GM19238 (cell line): Measurements from ENCODE around the gene RASEF.

ENCODE experiments used
- DNase-seq: peaks from one replicate; pipeline ENCODE4 v3.0.0; 2011; ENCODE audit warnings: low spot score; ENCODE audit not compliant: insufficient read length

RASEF gene

GRCh38 chr9:83056911-83057310, 6.0 kb downstream of the RASEF start:
- no peak for DNase-seq

GRCh38 chr9:83056174-83056573, 6.8 kb downstream of the RASEF start:
- no peak for DNase-seq

DNA sequence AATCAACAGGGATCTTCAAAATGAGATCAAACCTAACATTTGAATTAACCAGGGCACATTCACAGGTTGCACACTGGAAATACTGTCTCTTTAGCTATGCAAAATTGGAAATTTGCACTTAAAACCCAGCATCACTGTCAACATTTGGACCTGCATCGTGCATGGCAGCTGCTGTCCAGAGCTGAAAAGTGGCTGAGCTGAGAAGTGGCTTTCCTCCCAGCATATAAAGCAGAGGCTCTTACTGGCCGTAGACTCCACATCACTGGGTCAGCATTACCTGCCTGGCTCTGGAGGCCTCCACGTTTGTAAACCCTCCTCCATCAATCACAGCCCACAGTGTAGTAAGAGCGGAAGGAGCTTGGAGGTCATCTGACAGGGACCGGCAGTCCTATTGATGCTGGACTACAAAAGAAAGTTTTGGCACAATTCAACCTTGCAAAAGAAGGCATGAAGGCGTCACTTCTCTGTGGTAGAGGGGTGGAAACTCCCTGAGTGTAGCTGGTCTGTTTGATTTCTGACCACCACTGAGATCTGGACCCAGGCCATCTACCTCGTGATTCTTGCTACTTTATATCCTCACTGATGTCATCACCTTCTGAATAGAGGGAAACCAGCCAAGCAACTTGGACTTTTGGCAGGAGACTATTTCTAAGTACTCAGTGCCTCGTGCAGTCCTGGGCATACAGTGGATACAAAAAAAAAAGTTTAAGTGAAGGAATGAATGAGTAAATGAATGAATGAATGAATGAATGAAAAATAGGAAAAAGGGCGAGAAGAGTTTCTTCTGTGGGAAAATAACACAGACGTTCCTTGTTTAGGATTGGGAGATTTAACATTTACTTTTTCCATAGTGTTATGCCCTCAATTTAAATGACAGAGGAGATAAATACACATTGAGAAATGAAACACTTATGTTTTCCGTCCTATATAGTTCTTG, 14.8 kb downstream of the RASEF start:
- DNase-seq = no peak

DNA sequence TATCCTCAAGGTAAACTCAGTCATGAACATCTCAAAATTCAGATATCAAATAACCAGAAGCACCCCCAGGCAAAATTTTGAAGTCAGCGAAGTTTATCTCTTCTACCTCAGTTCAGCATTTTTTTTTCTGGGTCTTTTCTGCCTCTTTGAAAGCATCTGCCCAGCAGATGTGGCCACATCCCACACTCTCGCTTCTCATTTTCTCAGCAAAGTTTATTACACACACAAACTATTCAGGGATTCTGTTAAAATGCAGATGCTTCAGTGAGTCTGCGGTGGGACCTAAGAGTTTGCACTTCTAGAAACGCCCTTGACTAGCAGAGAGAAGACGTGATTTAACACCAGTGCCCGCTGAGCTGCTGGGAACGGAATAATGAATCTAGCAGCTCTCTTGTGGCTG, 19.3 kb downstream of the RASEF start:
- DNase-seq = no peak

DNA sequence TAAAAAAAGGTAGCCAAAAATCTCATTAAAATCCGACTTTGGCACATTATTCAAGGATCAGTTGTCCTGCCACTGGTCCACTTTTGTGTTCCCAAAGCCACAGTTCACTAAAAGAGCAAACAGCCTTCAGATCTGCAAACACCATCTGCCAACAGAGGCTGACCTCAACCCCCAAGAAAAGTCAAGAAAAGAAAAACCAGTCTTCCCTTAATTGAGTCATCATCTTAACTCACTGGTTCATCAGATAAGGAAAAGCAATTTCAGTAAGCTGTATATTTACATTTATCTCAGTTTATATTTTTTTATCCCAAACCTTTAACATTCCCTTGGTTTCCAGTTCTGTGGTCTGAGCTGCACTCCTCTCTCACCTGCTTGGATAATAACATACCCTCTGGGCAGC, 21.2 kb downstream of the RASEF start:
- DNase-seq = no peak

GRCh38 chr9:83039303-83039702, 23.6 kb downstream of the RASEF start:
- DNase-seq = no peak

DNA sequence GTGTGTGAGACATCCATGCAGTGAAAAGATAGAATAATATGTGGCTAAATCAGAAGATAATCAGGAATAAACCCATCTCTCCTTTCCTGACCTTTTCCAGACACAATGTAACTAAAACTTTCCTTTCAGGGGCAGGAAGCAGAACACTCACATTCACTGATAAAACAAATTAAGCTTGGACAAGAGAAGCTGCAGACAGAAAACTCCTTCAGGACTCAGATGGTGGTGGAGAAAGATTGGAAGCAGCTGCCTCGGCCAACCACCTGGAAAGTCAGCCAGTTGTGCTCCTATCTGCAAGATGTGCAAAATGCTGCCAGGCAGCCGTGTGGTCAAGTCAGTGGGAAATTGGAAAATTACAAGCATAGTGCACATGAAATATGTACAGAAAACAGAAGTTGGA, 26.9 kb downstream of the RASEF start:
- no peak for DNase-seq

GRCh38 chr9:83035143-83035542, 27.8 kb downstream of the RASEF start:
- DNase-seq = no peak

GRCh38 chr9:83034587-83034986, 28.4 kb downstream of the RASEF start:
- no peak for DNase-seq

DNA sequence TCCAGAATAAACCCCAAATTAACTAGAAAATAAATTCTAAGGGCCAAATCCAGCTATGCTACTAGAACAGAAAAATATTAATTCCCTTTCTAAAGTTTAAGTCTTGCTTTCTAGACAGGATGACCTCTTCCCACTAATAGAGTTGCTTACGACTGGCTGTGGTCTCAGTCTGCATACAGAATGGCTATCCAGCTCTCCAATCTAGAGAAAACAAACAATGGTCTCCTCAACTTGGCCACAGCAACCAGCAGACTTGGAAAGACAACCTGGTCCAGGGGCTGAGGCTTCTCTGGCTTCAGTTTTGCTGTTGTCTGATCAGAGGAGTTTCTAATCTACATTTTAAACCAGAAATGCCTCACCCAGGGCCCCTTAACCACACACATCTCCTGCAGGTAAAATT, 28.9 kb downstream of the RASEF start:
- no peak for DNase-seq

- DNase-seq = no peak
Observed at GRCh38 chr9:83032065-83032625, 30.8 kb downstream of the RASEF start.

GRCh38 chr9:83030391-83031107, 32.4 kb downstream of the RASEF start:
- no peak for DNase-seq

DNA sequence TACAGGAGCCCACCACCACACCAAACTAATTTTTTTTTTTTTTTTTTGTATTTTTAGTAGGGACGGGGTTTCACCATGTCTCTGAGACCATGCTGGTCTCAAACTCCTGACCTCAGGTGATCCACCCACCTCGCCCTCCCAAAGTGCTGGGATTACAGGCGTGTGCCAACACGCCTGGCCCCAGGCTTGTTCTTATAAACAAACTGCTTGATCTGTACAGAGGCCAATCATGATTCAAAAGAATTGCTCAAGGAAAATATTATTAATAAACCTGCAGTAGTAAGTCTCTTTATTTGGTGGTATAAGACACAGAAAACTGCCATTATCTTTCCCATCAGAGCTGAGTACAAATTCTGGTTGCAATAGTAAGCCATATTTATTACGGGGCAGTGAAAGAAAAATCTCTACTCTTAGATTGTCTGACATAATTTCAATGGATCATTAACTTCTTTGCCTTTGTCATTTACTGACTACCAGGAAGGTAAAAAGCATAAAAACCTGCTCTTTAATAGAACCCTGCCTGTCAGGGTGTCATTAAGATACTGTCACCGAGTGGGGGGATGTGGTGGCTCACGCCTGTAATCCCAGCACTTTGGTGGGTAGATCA, 33.3 kb downstream of the RASEF start:
- no peak for DNase-seq

DNA sequence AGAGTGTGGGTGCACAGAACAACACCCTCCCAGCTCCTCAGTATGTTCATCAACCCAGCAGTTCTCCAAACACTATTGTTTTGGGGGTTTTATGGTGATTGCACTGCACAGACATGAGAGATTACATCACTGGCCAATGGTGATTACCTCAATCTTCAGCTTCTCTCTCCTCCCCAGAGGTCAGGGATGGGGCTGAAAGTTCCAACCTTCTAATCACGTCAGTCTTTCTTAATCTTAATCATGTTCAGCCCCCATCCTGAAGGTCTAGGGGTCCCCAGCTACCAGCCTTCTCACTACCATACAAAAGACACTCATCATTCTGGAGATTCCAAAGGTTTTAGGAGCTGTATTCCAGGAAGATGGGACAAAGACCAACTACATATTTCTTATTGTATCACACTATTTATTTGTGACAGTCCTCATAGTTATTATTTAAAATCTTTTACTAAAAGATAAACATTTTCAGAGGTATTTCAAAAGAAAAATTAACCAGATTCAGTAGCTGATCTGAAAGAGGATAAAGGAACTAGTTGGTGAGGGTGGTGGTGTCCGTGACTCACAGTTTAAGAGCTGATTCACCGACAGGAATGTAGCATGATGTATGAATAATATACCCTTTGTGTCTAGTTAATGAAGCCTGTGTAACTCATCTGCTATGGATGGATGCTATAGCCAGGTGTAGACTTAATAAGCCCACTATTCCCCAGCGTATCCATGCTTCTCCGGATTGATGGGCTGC, 35.6 kb downstream of the RASEF start:
- no peak for DNase-seq

- no peak for DNase-seq
Observed at GRCh38 chr9:83024506-83025125, 38.3 kb downstream of the RASEF start.

DNA sequence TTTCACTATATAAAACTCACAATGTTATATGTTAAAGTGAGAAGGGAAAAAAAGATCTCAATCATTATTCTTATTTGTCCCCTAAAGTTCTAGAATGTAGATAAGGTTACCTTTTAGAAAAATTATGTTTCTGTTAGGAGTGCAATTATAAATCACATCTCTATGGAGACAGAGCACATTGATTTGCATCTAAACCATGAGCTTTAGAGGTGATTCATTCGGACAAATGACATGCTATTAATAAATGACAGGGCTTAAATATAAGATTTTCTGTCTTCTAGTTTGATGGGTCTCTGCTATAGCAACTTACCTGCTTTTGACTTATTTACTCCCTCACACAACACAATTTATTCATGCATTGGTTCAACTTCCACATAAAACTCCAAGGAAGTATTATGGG, 39.8 kb downstream of the RASEF start:
- DNase-seq = no peak

DNA sequence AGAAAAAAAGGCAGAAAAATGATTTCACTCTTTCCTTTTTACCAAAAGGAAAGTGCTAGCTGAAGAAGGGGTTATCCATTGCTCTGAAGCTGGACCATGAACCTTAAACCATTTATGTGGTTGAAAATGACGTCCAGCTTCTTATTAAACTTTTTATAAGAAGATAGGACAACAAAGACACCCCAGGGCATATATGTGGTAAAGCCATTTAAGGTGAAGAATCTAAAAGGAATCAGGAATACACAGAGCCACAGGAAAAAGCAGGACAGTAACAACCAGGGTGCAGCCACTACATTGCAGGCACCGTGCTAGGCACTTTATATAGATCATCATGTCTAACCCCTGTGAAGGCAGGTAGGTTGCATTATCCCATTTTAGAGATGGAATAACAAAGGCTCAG, 42.1 kb downstream of the RASEF start:
- no peak for DNase-seq

DNA sequence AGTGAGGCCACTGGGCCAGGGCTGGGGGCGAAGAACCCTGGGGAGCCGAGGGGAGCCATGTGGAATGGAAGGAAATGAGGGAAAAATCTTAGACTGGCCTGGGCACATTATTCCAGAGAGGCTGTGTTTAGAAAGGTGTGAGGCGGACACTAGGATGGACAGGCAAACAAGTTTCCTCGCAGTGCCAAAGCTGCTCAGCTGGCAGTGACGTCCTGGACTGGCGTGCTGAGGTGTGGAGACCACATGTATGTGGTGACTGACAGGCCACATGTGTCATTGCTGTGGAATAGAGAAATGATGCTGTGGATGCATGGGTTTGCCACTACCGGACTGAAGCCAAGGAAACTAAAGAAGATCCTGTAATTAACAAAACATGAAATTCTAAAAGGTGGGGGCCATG, 42.6 kb downstream of the RASEF start:
- DNase-seq = no peak

GRCh38 chr9:83019246-83019645, 43.7 kb downstream of the RASEF start:
- DNase-seq = no peak

DNA sequence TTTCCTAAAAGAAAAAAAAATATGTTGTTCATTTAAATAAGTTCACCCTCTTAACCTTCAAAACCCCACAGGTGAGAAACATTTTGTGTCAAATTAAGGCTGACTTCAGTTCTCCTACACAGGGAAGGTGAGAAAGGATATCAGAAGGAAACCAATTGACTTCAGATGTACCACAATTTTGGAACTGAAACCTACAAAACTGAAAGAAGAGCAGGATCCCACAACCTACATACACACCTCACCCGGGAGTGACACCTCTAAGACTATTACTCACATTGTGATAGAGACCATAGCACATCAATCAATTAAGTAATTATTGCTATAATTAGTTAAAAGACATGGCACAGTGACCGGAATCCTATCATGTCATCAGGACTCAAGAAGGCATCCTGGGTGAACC, 47.0 kb downstream of the RASEF start:
- DNase-seq = no peak
